MV-4-11 (cell line): ENCODE results near the gene CALY.
A peak's percentile ranks its signal among the peaks of the same experiment; 100 is the strongest.
"Not testable (repeated sequence)": the region's sequence is repeated elsewhere in the genome, so short reads cannot be mapped to it uniquely, and the experiment has no call there.

Source experiments
- DNase-seq: peaks from one replicate; lab custom pipeline; 2025; lab: John Stamatoyannopoulos, UW

CALY gene, protein sequence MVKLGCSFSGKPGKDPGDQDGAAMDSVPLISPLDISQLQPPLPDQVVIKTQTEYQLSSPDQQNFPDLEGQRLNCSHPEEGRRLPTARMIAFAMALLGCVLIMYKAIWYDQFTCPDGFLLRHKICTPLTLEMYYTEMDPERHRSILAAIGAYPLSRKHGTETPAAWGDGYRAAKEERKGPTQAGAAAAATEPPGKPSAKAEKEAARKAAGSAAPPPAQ

DNA sequence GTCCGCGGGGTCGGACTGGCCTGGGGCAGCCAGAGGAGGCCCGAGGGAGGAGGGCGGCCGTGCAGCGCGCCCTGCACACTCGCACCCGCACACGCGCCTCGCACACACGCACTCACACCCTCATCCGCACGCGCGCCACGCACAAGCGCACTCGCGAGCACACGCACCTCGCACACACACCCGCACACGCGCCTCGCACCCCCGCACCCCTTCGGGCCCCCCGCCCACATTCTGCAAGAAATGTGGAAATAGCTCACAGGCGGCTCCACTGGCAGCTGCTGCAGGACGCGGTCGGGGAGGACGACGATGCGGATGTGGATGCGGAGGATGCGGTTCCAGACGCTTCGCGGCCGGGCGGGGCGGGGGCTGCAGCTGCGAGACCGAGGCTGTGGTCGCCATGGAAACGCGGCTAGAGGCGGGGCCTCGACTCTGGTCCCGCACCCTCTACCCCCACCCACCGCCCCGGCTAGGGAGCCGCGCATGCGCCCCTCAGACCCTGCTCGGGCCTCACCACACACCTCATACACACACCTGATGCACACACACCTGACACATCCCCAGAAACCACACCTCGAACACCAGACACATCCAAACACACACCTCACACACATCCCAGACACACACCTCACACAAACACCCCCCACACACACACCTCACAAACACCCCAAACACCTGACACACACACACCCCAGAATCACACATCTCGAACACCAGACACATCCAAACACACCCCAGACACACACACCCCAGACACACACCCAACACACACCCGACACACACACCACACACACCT, at the start of gene CALY:
CALY (minus strand) TSS at position 320 of the 793 bp plus-strand sequence. CDS start 7,907 bp downstream, outside the sequence.
- DNase-seq = no peak

DNA sequence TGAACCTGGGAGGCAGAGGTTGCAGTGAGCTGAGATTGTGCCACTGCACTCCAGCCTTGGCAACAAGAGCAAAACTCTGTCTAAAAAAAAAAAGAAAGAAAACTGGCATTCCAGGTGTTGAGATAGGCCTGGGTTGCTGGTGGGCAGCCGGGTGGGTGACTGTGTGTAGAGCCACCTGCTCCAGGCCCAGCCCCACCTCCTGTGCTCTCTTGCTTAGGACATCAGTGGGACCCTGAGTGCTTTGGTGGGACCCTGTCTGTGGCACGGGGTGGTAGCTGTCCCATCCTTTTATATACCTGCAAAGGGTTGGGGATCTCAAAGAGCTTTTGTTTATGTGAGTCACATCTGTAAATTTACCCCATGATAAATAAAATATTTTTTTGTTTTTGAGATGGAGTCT, 48.5 kb upstream of the CALY start:
- DNase-seq = no peak

DNA sequence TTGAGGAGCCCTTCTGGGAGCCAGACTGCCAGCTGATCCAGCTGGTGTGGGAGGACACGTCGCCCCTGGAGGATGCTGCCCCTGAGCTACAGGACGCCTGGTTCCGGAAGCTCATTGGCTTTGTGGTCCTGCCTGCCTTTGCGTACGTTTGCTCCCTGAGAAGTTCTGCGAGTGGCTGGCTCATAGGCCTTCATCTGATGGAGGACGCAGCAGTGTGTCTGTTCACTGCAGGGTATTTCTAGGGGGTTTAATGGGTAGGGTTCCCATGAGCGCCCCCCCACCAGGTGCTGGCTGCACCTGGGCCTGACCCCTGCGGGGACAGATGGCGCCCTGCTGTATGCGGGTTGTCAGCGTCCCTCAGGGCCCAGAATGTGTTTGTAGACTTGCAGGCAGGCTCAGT, 47.4 kb upstream of the CALY start:
- no peak for DNase-seq

DNA sequence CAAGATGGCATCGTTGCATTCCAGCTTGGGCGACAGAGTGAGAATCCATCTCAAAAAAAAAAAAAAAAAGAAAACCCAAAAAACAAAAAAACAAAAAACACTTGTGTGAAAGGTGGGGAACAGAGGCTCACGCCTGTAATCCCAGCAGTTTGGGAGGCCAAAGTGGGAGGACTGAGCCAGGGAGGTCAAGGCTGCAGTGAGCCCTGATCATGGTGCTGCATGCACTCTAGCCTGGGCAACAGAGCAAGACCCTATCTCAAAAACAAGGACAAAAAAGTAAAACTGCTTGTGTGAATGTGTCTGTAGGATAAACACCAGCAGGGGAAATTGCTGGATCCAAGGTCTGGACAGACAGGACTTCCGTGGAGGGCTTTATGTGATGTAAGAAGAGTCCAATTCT, 46.9 kb upstream of the CALY start:
- DNase-seq = no peak

DNA sequence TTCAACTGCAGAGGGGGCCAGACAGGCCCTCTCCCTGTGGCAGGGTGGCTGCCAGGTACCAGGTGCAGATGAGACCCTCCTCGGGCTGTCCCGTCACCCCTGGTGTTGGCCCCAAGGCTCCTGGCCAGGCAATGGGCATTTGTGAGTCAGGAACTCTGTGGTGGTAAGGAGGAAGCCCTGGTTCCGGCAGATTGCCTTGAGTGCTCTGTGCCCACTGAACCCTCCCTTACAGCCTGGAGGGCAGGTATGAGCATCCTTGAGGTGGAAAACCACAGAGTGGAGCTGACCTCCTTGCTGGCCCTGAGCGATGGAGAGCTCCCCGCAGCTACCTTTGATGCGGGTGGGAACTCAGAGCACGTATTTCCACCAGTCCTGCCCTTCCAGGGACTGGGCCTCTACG, 44.3 kb upstream of the CALY start:
- no peak for DNase-seq

DNA sequence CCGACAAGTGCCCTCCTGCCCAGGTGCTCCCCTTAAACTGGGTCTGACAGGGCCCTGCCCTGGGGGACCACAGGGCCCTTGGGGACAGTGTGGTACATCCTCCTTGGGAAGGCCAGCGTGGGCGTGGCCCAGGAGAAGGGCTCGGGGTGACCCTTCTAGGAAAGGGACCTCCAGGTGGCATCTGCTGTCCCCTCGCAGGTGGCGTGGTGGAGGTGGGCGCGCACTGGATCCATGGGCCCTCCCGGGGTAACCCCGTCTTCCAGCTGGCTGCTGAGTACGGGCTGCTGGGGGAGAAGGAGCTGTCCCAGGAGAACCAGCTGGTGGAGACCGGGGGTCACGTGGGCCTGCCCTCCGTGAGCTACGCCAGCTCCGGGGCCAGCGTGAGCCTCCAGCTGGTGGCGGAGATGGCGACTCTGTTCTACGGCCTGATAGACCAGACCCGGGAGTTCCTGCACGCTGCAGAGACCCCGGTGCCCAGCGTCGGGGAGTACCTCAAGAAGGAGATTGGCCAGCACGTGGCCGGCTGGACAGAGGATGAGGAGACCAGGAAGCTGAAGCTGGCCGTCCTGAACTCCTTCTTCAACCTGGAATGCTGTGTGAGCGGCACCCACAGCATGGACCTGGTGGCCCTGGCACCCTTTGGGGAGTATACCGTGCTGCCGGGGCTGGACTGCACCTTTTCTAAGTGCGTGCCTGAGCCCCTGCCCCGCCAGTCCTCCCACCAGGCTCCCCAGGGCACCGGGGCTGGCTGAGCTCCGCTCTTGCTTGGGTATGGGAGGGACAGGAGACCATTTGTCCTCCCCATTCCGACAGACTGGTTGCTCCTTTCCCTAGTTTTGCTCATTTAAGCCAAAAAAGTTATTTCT, 43.3 kb upstream of the CALY start:
- DNase-seq = no peak

DNA sequence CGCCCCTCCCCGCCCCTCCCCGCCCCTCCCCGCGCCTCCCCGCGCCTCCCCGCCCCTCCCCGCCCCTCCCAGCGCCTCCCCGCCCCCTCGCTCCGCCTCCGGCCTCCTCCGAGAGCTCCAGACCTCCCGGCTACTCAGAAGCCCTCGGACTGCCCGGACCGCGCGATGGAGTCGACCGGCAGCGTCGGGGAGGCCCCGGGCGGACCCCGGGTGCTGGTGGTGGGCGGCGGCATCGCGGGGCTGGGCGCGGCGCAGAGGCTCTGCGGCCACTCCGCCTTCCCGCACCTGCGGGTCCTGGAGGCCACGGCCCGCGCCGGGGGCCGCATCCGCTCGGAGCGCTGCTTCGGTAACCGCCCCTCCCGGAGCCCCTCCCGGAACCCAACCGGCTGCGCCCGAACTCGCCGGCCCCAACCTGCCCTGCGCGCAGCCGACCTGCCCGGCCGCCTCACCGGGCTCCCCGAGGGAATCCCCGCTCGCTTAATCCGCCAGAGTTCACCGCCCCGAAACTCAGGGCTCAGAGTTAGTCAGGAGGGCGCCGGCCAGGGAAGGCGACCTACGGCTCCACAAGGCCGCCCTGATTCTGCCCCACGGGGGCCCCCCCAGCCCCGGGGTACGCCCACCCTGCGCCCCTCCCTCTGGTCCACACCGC, 42.6 kb upstream of the CALY start, which contains the start of gene PAOX:
PAOX (plus strand) TSS at position 111 of the 649 bp plus-strand sequence; CDS start at position 166, 55 bp downstream.
- DNase-seq = no peak

DNA sequence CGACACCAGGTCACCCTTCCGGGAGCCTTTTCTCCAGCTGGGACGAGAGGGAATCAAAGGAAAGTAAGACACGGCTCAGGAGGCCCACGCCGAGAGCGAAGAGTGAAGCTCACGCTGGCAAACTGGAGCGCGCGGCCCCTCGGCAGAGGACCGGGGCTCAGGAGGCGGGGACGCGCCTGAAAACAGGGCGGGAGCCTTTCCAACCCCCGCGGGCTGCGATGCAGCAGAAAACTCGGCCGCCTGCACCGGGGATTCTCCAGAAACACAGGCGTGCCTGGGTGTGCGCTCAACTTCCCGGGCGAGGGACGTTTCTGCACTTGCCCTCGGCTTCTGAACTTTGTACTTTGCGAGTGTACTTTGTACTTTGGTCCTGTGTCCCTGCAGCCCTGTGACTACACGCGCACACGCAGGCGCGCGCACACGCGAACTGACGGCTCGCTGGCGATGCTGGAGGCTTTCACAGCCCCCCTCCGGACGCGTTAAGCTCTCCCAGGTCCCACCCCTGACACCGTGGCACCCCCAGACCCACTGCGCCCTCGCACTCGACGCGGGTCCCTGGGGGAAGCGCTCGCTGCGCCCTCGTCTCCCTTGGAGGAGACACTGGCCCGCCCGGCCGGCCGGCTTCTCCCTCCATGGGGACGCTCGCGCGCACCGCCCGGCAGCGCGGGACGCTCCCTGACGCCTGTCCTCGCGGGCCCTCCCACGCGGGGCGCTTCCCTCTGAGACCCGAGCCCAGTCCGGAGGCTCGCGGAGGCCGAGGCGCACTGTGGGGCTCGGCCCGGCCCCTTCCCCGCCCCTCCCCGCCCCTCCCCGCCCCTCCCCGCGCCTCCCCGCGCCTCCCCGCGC, 41.8 kb upstream of the CALY start:
- peak; percentile 47 for DNase-seq

DNA sequence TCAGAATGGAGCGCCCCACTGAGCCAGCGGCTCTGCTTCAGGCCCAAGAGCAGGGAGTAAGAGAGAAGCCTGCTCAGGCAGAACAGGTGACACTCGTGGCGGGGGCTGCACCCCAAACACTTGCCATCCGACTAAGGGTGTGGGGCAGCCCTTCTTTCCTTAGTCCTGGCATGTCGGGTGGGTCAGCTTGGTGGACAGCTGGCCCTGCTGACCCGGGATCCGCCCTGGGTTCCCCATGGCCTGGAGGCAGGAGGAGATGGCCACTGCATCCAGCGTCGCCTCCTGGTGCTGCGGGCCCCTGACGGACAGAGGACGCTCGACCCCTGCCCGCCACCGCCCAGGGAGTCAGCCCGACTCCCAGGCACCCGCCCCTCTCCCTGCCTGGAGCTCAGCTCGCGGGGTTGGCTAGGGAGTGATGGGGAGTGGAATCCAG, 41.1 kb upstream of the CALY start:
- DNase-seq = no peak

DNA sequence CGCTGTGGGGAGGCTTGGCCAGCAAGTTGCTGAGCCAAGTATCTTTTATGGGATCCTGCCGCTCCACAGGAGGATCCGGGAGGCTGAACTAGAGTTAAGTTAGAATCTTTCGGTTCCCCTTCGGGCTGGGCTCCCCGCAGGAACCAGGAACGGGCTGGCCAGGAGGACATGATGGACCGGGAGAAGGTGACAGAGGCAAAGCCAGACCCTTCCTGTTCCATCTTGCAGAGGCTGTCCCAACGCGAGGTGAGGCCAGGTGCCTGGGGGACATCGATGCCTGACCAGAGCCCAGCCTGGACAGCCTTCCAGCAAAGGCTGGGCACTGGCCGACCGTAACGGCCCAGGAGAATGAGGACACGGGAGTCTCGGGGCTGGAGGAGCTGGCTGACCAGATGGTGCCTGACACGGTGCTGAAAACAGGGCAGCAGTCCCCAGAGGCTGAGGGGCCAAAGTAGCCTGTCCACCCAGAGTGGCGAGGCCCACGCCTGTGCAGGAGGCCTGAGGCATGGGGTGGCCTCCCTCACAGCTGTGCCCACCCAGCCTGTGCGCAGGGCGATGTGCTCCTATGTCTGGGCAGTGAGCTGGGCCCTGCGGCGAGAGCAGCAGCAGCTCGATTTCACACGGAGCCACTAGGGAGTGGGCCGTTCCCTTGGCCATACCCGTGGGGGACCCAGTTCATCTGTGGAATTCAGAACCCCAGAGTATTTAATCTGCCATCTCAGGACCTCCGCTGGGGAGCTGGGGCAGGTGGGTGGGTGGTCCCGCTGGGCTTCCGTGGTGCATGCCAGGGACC, 40.5 kb upstream of the CALY start:
- DNase-seq = no peak

DNA sequence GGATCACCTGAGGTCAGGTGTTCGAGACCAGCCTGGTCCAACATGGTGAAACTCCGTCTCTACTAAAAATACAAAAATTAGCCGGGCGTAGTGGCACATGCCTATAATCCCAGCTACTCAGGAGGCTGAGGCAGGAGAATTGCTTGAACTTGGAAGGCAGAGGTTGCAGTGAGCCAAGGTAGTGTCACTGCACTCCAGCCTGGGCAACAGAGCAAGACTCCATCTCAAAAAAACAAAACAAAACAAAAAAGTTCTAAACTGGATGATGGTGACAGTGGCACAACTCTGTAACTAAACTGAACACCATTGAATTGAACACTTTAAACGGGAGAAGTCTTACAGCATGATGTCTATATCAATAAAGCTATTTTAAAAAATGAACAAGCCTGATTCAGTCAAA, 39.5 kb upstream of the CALY start:
- not testable (repeated sequence) for DNase-seq

DNA sequence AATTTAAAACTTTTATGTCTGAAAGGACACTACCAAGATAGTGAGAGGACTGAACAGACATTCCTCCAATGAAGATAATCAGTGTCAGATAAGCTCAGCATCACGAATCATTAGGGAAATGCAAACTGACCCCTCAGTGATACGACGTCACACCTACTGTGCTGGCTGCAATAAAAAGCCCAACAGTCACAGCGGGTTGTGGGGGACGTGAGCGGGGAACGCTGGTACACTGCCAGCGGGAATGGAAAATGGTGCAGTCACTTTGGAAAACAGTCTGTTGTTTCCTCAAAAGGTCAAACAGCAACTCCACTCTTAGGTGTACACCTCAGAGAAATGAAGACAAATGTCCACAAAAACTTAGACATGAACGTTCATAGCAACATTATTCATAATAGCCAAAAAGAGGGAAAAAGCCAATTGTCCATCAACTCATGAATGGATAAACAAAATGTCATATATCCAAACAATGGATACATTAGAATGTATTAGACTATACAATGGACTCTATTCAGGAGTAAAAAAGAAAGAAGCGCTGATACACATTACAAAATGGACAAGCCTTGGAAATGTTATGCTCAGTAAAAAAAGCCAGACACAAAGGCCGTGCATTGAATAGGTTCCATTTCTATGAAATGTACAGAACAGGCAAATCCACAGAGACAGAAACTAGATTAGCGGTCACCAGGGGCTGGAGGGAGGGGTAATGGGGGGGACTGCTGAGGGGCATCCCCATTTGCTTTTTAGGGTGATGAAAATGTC, 38.8 kb upstream of the CALY start:
- DNase-seq = no peak

DNA sequence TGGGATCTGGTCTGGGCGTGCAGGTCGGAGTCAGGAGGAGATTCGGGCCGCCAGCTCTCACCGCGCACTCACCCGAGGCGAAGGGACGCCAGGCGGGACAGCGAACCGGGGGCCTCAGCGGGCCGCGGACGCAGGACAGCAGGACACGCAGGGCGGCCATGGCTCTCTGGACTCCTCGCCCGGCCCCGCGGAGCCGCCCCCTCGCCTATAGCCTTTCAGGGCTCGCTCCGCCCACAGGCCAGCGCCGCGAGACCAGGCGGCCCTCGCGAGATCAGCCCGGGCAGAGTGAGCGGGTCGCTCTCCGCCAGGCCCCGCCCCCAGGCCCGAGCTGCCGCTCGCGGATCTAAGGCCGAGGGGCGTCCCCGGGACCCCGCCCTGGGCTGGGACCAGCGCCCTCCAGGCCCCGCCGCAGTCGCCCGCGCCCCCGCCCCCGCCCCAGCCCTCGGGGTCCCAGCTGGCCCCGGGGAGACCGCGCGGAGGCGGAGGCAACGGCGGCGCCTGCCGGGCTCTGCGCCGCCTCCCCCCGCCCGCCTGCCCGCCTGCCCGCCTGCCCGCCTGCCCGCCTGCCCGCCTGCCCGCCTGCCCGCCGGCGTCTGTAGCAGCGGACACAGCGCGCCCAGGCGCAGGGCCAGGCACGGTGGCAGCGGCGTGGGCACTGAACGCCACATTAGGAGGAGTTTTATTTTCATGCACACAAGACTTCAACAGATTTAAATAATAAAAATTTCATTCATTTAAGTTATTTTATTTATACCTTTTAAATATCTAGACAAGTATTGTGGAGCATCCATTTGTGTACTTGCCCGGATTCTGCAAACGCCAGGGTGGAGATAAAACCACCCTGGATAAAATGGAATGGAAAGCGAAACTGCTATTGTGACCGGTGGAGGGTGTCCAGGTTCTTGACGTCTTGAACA, 36.7 kb upstream of the CALY start, which contains the start of gene ECHS1:
ECHS1 (minus strand) TSS at position 181 of the 917 bp plus-strand sequence; CDS start at position 160, 21 bp downstream.
- DNase-seq = peak; percentile 80

DNA sequence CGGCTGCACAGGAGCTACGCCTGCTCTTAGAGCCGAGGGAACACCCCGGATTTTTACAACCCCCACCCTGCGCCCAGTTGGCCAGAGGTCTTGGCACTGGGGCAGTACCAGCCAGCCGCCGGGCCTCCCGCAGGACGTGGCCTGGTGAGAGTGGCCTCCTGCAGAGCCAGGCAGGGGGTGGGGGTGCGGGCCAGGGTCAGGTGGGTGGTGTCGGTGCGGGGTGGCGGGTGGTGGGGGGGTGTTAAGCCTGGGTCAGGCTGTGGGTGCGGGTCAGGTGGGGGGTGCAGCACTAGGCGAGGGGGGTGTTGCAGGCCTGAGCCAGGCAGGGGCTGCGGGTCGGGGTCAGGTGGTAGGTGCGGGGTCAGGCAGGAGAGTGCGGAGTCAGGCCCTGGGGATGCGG, 35.8 kb upstream of the CALY start:
- no peak for DNase-seq

DNA sequence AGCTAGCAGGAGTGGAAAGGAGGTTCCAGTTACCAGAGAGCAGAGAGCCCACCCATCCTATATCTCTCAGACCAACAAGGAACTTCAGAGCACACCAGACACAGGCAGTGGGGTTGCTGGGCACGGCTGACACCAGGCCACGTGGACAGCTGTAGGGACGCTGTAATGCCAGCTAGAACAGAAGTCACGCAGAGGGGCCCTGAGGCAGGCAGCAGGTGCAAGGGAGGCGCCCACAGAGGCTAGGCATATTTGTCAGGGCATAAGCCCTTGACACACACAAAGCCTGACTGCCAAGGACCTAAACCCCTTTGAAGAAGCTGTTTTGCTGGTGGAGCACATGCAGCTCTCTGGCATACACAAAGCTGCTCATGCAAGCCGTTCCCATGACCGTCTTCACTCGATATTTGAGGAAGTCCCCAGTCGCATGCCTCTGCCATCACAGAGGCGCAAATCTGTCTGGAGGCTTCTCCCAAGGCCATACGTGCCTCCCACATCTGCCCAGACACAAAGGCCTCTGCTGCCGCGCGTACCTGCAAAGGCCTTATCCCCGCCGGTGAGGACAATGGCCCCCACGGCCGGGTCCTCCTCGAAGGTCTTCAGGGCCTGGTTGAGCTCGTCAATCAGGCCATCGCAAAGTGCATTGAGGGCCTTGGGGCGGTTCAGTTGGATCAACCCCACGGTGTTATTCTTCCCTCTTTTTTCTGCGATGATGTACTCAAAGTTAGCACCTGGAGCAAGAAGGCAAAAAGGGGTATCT, 33.5 kb upstream of the CALY start:
- peak; percentile 19 for DNase-seq

DNA sequence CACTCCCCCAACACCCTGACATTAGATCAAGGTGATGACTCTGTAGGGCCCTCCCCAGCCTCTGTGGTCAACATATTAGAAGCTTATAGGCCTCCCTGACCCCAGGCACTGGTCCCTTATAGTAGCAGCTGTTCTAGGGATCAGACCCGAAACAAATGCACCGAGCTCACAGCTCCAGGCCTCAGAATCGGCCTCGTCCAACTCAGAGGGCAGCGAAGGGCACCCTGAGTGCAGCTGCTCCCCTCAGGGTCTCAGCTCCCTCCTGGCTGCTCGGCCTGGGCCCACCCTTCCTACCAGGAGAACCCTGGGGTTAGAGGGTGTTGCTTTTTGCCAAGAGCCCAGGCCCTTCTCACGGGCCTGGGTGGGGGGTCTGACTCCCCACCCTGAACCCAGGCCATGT, 31.5 kb upstream of the CALY start:
- no peak for DNase-seq

DNA sequence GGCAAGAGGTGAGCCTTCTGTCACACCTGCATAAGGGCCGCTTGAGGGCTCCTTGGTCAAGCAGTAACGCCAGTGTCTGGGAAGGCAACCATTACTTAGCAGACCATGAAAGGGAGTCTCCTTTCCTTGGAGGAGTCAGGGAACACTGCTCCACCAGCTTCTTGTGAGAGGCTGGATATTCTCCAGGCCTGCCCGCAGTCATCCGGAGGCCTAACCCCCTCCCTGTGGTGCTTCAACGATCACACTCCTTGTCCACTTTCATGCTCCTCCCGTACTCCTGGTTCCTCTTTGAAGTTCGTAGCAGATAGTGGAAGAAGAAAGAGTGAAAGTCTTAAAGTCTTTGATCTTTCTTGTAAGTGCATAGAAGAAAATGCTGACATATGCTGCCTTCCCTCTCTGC, 30.8 kb upstream of the CALY start:
- not testable (repeated sequence) for DNase-seq
